GM21381 (cell line): ENCODE measurements around the gene TMEM201.
A peak's percentile ranks its signal among the peaks of the same experiment; 100 is the strongest.
"Not testable (repeated sequence)": the region's sequence is repeated elsewhere in the genome, so short reads cannot be mapped to it uniquely, and the experiment has no call there.

Experiments used
- ATAC-seq: cut with Tn5 transposase; IDR thresholded peaks from one replicate; pipeline ENCODE4 v1.9.1; 2021; ENCODE audit warnings: mild to moderate bottlenecking, moderate library complexity; ENCODE audit not compliant: unreplicated experiment

TMEM201 gene

GRCh38 chr1:9615316-9616063 is 26.8 kb downstream of the TMEM201 start:
- no peak for ATAC-seq

- no peak for ATAC-seq
Measured at GRCh38 chr1:9618909-9619679, 30.4 kb downstream of the TMEM201 start.

GRCh38 chr1:9621032-9621431 is 32.3 kb downstream of the TMEM201 start:
- no peak for ATAC-seq

GRCh38 chr1:9624081-9624480 is 35.4 kb downstream of the TMEM201 start:
- no peak for ATAC-seq

GRCh38 chr1:9625030-9625429 is 36.3 kb downstream of the TMEM201 start:
- ATAC-seq = not testable (repeated sequence)

GRCh38 chr1:9626201-9626608 is 37.5 kb downstream of the TMEM201 start:
- ATAC-seq = peak; percentile 42

GRCh38 chr1:9628541-9629444 is 40.1 kb downstream of the TMEM201 start:
- ATAC-seq = peak; percentile 14

- ATAC-seq = peak; percentile 28
Measured at GRCh38 chr1:9629445-9630201, 40.9 kb downstream of the TMEM201 start.

GRCh38 chr1:9630331-9631111 is 41.8 kb downstream of the TMEM201 start:
- no peak for ATAC-seq

- ATAC-seq = no peak
Measured at GRCh38 chr1:9631613-9632012, 42.9 kb downstream of the TMEM201 start.

GRCh38 chr1:9633493-9633892 is 44.8 kb downstream of the TMEM201 start:
- no peak for ATAC-seq

GRCh38 chr1:9634582-9634981 is 45.9 kb downstream of the TMEM201 start:
- ATAC-seq = no peak

GRCh38 chr1:9639227-9639626 is 50.5 kb downstream of the TMEM201 start:
- no peak for ATAC-seq

GRCh38 chr1:9643351-9644256 is 54.9 kb downstream of the TMEM201 start:
- no peak for ATAC-seq

- no peak for ATAC-seq
Measured at GRCh38 chr1:9646037-9646436, 57.3 kb downstream of the TMEM201 start.

GRCh38 chr1:9648171-9648570 is 59.5 kb downstream of the TMEM201 start:
- ATAC-seq = no peak

- ATAC-seq = no peak
Measured at GRCh38 chr1:9649769-9650168, 61.1 kb downstream of the TMEM201 start.

GRCh38 chr1:9651220-9651564 is 62.5 kb downstream of the TMEM201 start:
- no peak for ATAC-seq
